Neural cell (in vitro differentiated cells): ENCODE results near the gene GAD2. TPM values are rescaled to one million over a fixed set of nuclear protein-coding genes. Genes with fewer than 3 reads are reported as not detected.

Experiments
- H2AFZ ChIP-seq: fragments of 200-600, 300-800 bp; sonication (generic), shearing (Covaris generic); 2 replicates; pipeline ENCODE4 v1.6.0; 2014; ENCODE audit warnings: low read depth, mild to moderate bottlenecking, antibody characterized with exemption, low read length, moderate library complexity
- H3F3A ChIP-seq: fragments of 200-600 bp; shearing (Covaris generic); 2 replicates; pipeline ENCODE4 v1.6.1; 2016; ENCODE audit warnings: mild to moderate bottlenecking, moderate library complexity, mixed read lengths, antibody characterized with exemption, low read length; ENCODE audit not compliant: insufficient read depth, poor library complexity, severe bottlenecking
- H3K27ac ChIP-seq: fragments of 200-600, 300-800 bp; sonication (generic), shearing (Covaris generic); 2 replicates; pipeline ENCODE4 v1.5.1; 2014; ENCODE audit warnings: mild to moderate bottlenecking, low read length, moderate library complexity
- H3K27me3 ChIP-seq: fragments of 300-800, 200-600 bp; sonication (generic), shearing (Covaris generic); 2 replicates; pipeline ENCODE4 v1.6.0; 2014; ENCODE audit warnings: mild to moderate bottlenecking, low read depth, low read length, moderate library complexity; ENCODE audit not compliant: insufficient read depth
- H3K36me3 ChIP-seq: fragments of 300-800, 200-600 bp; sonication (generic), shearing (Covaris generic); 2 replicates; pipeline ENCODE4 v1.5.1; 2014; ENCODE audit warnings: mild to moderate bottlenecking, antibody characterized with exemption, low read length, moderate library complexity; ENCODE audit not compliant: insufficient read depth
- H3K4me2 ChIP-seq: fragments of 300-800, 200-600 bp; sonication (generic), shearing (Covaris generic); 2 replicates; pipeline ENCODE4 v1.6.0; 2014; ENCODE audit warnings: mild to moderate bottlenecking, low read length
- H3K4me3 ChIP-seq: fragments of 300-800, 200-600 bp; sonication (generic), shearing (Covaris generic); 2 replicates; pipeline ENCODE4 v1.5.1; 2014; ENCODE audit warnings: mild to moderate bottlenecking, low read length, moderate library complexity
- H3K79me2 ChIP-seq: fragments of 200-600 bp; shearing (Covaris generic); replicated peaks from 2 replicates; pipeline ENCODE4 v1.6.0; 2014; ENCODE audit warnings: mild to moderate bottlenecking, low read length, moderate library complexity; ENCODE audit not compliant: insufficient read depth
- H3K9ac ChIP-seq: fragments of 300-800, 200-600 bp; sonication (generic), shearing (Covaris generic); 2 replicates; pipeline ENCODE4 v1.6.1; 2016; ENCODE audit warnings: mild to moderate bottlenecking, low read length, mixed read lengths
- H3K9me2 ChIP-seq: fragments of 200-600 bp; shearing (Covaris generic); 2 replicates; pipeline ENCODE4 v1.6.1; 2016; ENCODE audit warnings: mild to moderate bottlenecking, low read length, mixed read lengths; ENCODE audit not compliant: insufficient read depth
- H3K9me3 ChIP-seq: fragments of 200-600, 300-800 bp; sonication (generic), shearing (Covaris generic); 2 replicates; pipeline ENCODE4 v1.6.1; 2016; ENCODE audit warnings: mild to moderate bottlenecking, mixed run types, low read length, moderate library complexity, mixed read lengths
- H4K20me1 ChIP-seq: fragments of 200-600 bp; shearing (Covaris generic); 2 replicates; pipeline ENCODE4 v1.6.1; 2016; ENCODE audit warnings: mild to moderate bottlenecking, mixed run types; ENCODE audit not compliant: insufficient read depth
- EP300 ChIP-seq: fragments of 450-650 bp; conservative IDR thresholded peaks from 2 replicates; pipeline ENCODE4 v1.6.1; 2014; ENCODE audit warnings: antibody characterized with exemption, mild to moderate bottlenecking, moderate library complexity; ENCODE audit not compliant: poor library complexity, severe bottlenecking
- EZH2 ChIP-seq: fragments of 200-600, 300-800 bp; shearing (Covaris generic), sonication (generic); IDR thresholded peaks from 2 replicates; pipeline ENCODE4 v1.6.1; 2014; ENCODE audit warnings: antibody characterized with exemption, low read length, borderline replicate concordance, mild to moderate bottlenecking; ENCODE audit not compliant: insufficient read depth, poor library complexity, severe bottlenecking
- MXI1 ChIP-seq: fragments of 450-650 bp; conservative IDR thresholded peaks from 2 replicates; pipeline ENCODE4 v1.6.1; 2014; ENCODE audit warnings: antibody characterized with exemption, mild to moderate bottlenecking; ENCODE audit not compliant: poor library complexity, severe bottlenecking
- POLR2AphosphoS5 ChIP-seq: IDR thresholded peaks from 2 replicates; pipeline ENCODE4 v1.6.1; 2012
- RAD21 ChIP-seq: fragments of 450-650 bp; conservative IDR thresholded peaks from 2 replicates; pipeline ENCODE4 v1.6.1; 2014; ENCODE audit warnings: antibody characterized with exemption, mild to moderate bottlenecking, moderate library complexity
- SMC3 ChIP-seq: fragments of 450-650 bp; conservative IDR thresholded peaks from 2 replicates; pipeline ENCODE4 v1.6.1; 2014; ENCODE audit warnings: antibody characterized with exemption, mild to moderate bottlenecking, moderate library complexity; ENCODE audit not compliant: poor library complexity
- TAF1 ChIP-seq: IDR thresholded peaks from 2 replicates; pipeline ENCODE4 v1.6.1; 2012; ENCODE audit warnings: low read depth
- polyA plus RNA-seq: library from polyadenylated mRNA; depleted of rRNA; stranded (reverse); fragments of >200 nt; gene quantifications from 2 replicates; pipeline ENCODE4 v1.2.3, GENCODE V29; 2014
- TF ChIP-seq, protein P1 (sequence below): IDR thresholded peaks from 2 replicates; pipeline ENCODE4 v1.6.1; 2012; ENCODE audit warnings: borderline replicate concordance
- TF ChIP-seq, protein P2 (sequence below): fragments of 450-650 bp; IDR thresholded peaks from 2 replicates; pipeline ENCODE4 v1.5.1; 2014; ENCODE audit warnings: antibody characterized with exemption, mild to moderate bottlenecking, moderate library complexity; ENCODE audit not compliant: poor library complexity, severe bottlenecking

The GAD2 gene
- polyA plus RNA-seq, 1 donor from 2014 or later = 192 TPM

DNA sequence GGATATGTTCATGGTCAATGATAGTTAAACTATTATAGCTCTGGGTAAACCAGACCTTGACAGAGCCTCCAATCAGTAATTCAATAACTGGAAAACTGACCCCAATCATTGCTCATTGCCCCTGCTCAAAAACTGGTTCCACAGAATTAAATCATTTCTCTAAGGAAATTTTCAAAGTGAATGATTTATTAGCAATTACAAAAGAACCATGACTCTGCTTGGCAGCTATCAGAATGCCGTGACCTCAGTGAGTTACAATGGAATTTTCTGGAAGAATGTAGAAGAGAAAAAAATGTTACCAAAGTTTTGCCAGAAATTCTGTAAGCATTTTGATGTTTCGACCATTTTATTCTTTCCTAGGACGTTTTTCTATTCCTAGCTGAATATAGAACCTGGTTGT lies 114.8 kb downstream of the GAD2 start:
- Histone ChIP-seq H3K79me2 (no peaks in the 10 kb centered on the region), H3K9ac (no peak overlapping the region), H3K4me2 (no peak overlapping the region), H3K27ac (no peak overlapping the region), H3K36me3 (no peaks in the 10 kb centered on the region), H3K9me3 (no peaks in the 10 kb centered on the region), H2AFZ (no peak overlapping the region), H3F3A (no peaks in the 10 kb centered on the region), H3K4me3 (no peak overlapping the region), H3K27me3 (no peaks in the 10 kb centered on the region), H4K20me1 (no peaks in the 10 kb centered on the region), H3K9me2 (no peaks in the 10 kb centered on the region)
- TF ChIP-seq, protein P1, sequence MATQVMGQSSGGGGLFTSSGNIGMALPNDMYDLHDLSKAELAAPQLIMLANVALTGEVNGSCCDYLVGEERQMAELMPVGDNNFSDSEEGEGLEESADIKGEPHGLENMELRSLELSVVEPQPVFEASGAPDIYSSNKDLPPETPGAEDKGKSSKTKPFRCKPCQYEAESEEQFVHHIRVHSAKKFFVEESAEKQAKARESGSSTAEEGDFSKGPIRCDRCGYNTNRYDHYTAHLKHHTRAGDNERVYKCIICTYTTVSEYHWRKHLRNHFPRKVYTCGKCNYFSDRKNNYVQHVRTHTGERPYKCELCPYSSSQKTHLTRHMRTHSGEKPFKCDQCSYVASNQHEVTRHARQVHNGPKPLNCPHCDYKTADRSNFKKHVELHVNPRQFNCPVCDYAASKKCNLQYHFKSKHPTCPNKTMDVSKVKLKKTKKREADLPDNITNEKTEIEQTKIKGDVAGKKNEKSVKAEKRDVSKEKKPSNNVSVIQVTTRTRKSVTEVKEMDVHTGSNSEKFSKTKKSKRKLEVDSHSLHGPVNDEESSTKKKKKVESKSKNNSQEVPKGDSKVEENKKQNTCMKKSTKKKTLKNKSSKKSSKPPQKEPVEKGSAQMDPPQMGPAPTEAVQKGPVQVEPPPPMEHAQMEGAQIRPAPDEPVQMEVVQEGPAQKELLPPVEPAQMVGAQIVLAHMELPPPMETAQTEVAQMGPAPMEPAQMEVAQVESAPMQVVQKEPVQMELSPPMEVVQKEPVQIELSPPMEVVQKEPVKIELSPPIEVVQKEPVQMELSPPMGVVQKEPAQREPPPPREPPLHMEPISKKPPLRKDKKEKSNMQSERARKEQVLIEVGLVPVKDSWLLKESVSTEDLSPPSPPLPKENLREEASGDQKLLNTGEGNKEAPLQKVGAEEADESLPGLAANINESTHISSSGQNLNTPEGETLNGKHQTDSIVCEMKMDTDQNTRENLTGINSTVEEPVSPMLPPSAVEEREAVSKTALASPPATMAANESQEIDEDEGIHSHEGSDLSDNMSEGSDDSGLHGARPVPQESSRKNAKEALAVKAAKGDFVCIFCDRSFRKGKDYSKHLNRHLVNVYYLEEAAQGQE = no peak
- no peak for TF ChIP-seq RAD21
- no peak for TF ChIP-seq EZH2
- no peak for TF ChIP-seq POLR2AphosphoS5
- TF ChIP-seq SMC3 = no peak
- no peak for TF ChIP-seq EP300
- TF ChIP-seq, protein P2, sequence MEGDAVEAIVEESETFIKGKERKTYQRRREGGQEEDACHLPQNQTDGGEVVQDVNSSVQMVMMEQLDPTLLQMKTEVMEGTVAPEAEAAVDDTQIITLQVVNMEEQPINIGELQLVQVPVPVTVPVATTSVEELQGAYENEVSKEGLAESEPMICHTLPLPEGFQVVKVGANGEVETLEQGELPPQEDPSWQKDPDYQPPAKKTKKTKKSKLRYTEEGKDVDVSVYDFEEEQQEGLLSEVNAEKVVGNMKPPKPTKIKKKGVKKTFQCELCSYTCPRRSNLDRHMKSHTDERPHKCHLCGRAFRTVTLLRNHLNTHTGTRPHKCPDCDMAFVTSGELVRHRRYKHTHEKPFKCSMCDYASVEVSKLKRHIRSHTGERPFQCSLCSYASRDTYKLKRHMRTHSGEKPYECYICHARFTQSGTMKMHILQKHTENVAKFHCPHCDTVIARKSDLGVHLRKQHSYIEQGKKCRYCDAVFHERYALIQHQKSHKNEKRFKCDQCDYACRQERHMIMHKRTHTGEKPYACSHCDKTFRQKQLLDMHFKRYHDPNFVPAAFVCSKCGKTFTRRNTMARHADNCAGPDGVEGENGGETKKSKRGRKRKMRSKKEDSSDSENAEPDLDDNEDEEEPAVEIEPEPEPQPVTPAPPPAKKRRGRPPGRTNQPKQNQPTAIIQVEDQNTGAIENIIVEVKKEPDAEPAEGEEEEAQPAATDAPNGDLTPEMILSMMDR = no peak
- no peak for TF ChIP-seq MXI1
- TF ChIP-seq TAF1 = no peak

DNA sequence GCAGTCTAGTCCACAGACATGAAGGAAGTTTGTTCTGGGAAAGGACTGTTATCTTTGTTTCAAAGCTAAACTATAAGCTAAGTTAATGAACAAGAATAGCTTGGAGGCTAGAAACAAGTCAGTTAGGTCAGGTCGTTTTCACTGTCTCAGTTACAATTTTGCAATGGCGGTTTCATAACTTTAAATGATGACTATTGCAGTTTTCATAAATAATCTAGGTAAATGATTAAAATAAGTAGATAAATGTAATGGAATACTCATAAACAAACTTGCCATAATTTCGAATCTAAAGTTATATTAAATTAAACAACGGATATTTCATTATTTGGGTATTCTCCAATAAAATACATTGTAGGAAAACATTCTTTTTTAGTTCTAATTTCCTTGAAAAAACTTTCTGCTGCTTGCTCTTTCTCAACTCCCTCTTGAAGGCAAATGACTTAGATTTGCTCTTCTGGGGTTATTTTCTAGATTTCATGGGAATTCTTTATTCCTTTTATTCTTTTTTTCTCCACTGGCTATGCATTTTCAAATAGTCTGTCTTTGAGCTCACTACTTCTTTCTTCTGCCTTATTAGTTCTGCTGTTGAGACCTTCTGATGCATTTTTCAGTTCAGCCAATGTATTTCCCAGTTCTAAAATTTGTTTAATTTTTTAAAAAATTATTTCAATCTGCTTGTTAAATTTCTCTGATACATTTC lies 117.8 kb downstream of the GAD2 start:
- TF ChIP-seq, protein P2 = no peak
- no peak for TF ChIP-seq RAD21
- no peak for TF ChIP-seq EP300
- no peak for TF ChIP-seq TAF1
- no peak for TF ChIP-seq MXI1
- TF ChIP-seq, protein P1 = no peak
- no peak for TF ChIP-seq POLR2AphosphoS5
- H3F3A ChIP-seq = no peaks in the 10 kb centered on the region

More for the DNA sequence above, 117.8 kb downstream of the GAD2 start:
- Histone ChIP-seq H3K4me2 (no peak overlapping the region), H2AFZ (no peak overlapping the region), H3K79me2 (no peaks in the 10 kb centered on the region), H3K9me2 (no peaks in the 10 kb centered on the region), H3K9me3 (no peaks in the 10 kb centered on the region), H3K36me3 (no peaks in the 10 kb centered on the region), H3K27ac (no peak overlapping the region), H3K27me3 (no peaks in the 10 kb centered on the region), H3K4me3 (no peak overlapping the region), H4K20me1 (no peaks in the 10 kb centered on the region), H3K9ac (no peak overlapping the region)
